Adrenal gland (tissue), 12 donors: ENCODE data around the gene IQSEC1. TPM values are rescaled to one million over a fixed set of nuclear protein-coding genes. Genes with fewer than 3 reads are reported as not detected.

ENCODE experiments used
- DNase-seq, 7 donors: peaks; one replicate each; pipeline ENCODE4 v3.0.0-alpha.2; 2019 to 2020
- H3K27ac ChIP-seq, 5 donors: fragments of 200-600 bp; sonication (generic) in 4 of 5; 1 replicate in 3 of 5; 2 replicates in 2 of 5; pipeline versions ENCODE4 v1.5.1 to v1.8.0; 2016 to 2020; ENCODE audit warnings: mild to moderate bottlenecking in 1 of 5
- H3K27me3 ChIP-seq: fragments of 200-600 bp; 2 replicates; pipeline ENCODE4 v1.8.0; 2021
- H3K36me3 ChIP-seq, 2 donors: fragments of 200-600 bp; replicated peaks in 1 of 2; 1 replicate in 1 of 2; 2 replicates in 1 of 2; pipeline versions ENCODE4 v1.5.1 to v1.8.0; 2018 to 2022
- H3K4me1 ChIP-seq, 2 donors: fragments of 200-600 bp; replicated peaks in 1 of 2; 1 replicate in 1 of 2; 2 replicates in 1 of 2; pipeline versions ENCODE4 v1.5.1 to v1.8.0; 2018 to 2021
- H3K4me3 ChIP-seq, 4 donors: fragments of 200-600 bp; sonication (generic) in 3 of 4; one replicate each; pipeline ENCODE4 v1.5.1; 2016 to 2018
- H3K9me3 ChIP-seq, 3 donors: fragments of 200-600 bp; sonication (generic) in 1 of 3; replicated peaks in 1 of 3; 1 replicate in 2 of 3; 2 replicates in 1 of 3; pipeline versions ENCODE4 v1.5.1 to v1.8.0; 2016 to 2021
- POLR2A ChIP-seq, 2 donors: fragments of 450-650 bp; IDR thresholded peaks; one replicate each; pipeline ENCODE4 v1.6.1; 2017; ENCODE audit warnings: antibody characterized with exemption in 2 of 2, mild to moderate bottlenecking in 2 of 2, moderate library complexity in 1 of 2
- WGBS, 4 donors: extraction: QIAGEN DNeasy Blood & Tissue Kit in 2 of 4; methylation state at CpG; one replicate each; pipeline versions ENCODE4 v1.1.5 to v1.1.7; 2013 to 2017; 5-methylcytosine and 5-hydroxymethylcytosine counted together
- intact Hi-C, 2 donors: fragments of 100-400 bp; cut with DNase I; formaldehyde crosslinking; loops; one replicate each; pipeline versions ENCODE4 v1.14.1 to v1.15.0; 2022 to 2023
- polyA plus RNA-seq, 3 donors: library from polyadenylated mRNA; stranded (reverse); fragments of 200-250 nt in 2 of 3; fragments of 350-450 nt in 1 of 3; fragmentation: Illumina TruSeq in 1 of 3; extraction: RNeasy Lipid Tissue Mini Kit (QIAGEN cat#74804) in 1 of 3; gene quantifications; one replicate each; pipeline ENCODE4 v1.2.3, GENCODE V29; 2013 to 2014
- total RNA-seq, 9 donors: library from RNA; depleted of rRNA in 4 of 9; stranded (reverse); fragments of >200 nt in 4 of 9; fragments of 120-200 nt in 1 of 9; fragmentation: NEBNext Ultra II Directional in 1 of 9; extraction: Animal tissue kit (Norgen Biotek cat#: 25700) in 1 of 9; gene quantifications; one replicate each; pipeline versions ENCODE4 v1.1.0 to v1.2.4, GENCODE V29; 2013 to 2023
- TF ChIP-seq, protein P1 (sequence below), 6 experiments: fragments of 450-650 bp in 4 of 6; fragments of 200-600 bp in 2 of 6; sonication (generic) in 1 of 6; IDR thresholded peaks; 1 replicate in 5 of 6; 2 replicates in 1 of 6; pipeline versions ENCODE4 v1.5.1 to v1.8.0; 2016 to 2021; ENCODE audit warnings: antibody characterized with exemption in 6 of 6, mild to moderate bottlenecking in 2 of 6, moderate library complexity in 1 of 6
- donor health status: healthy with polysubstance abuse.
- donor health status: Bipolar disorder and iron deficiency.
- donor health status: DM: yes; HTN: yes; CAD: no.
- donor health status: DM: no; HTN: no; CAD: no.
- donor health status: DM: no; HTN: no; CAD: no.
- donor health status: DM: yes; HTN: yes; CAD: no.

IQSEC1 gene
- total and polyA plus RNA-seq, 12 donors: 24.4 to 133 (median 94.2) TPM

DNA sequence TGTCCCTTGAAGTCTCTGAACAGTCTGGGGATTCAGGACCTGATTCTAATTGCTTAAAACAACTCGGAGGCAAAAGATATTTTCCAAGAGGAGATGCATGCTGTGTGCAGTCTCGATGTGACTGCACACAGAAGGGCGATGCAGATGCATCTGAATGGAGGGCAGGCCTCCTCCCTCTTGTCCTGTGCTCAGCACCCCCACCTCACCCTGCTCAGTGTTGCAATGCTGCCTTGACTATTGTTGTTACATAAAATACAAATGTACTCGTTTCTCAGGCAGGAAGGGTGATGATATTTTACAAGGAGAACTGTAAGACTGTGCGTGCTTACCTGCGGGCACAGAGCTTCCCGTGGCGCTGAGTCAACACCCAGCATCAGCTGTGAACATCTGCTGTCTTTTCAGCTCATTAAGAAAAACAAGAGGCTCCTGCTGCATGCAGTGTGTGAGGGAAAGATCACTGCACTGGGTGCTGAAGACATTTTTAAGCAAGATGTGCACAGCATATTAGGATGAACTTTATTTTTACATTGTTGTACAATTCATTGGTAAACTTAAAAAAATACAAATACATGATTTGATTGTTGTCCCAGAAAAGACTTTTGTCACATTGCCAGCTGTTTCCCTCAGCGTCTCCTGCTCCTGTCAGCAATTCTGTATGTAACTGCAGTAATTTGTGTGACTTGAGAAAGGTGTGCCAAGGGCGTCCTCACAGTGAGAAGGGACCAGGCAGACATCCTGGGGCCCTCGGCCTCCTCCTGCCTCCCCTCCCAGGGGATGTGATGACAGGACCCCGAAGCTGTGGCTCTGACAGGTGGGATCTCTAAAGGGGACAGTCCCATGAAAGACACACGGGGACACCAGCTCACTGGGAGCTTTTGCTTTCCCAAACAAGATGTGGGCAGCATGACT lies 175.6 kb downstream of the IQSEC1 start:
- TF ChIP-seq, protein P1, sequence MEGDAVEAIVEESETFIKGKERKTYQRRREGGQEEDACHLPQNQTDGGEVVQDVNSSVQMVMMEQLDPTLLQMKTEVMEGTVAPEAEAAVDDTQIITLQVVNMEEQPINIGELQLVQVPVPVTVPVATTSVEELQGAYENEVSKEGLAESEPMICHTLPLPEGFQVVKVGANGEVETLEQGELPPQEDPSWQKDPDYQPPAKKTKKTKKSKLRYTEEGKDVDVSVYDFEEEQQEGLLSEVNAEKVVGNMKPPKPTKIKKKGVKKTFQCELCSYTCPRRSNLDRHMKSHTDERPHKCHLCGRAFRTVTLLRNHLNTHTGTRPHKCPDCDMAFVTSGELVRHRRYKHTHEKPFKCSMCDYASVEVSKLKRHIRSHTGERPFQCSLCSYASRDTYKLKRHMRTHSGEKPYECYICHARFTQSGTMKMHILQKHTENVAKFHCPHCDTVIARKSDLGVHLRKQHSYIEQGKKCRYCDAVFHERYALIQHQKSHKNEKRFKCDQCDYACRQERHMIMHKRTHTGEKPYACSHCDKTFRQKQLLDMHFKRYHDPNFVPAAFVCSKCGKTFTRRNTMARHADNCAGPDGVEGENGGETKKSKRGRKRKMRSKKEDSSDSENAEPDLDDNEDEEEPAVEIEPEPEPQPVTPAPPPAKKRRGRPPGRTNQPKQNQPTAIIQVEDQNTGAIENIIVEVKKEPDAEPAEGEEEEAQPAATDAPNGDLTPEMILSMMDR (IDR thresholded peaks at IDR 0.05): no peak
- no peak for TF ChIP-seq POLR2A (IDR thresholded peaks at IDR 0.05)
- Histone ChIP-seq H3K4me3 (no peak overlapping the region), H3K27me3 (no peaks in the 10 kb centered on the region), H3K36me3 (peaks cover 0 to 44% of the 10 kb centered on the region in 2 donors), H3K4me1 (peaks cover 0 to 3% of the 10 kb centered on the region in 2 donors), H3K27ac (no peak overlapping the region), H3K9me3 (no peaks in the 10 kb centered on the region)
- intact Hi-C loops: no loop called here
- DNase-seq: no peak
- 74 to 78% (median 76%) methylated on average over 11 to 13 of the region's 13 CpGs for WGBS, 4 donors

DNA sequence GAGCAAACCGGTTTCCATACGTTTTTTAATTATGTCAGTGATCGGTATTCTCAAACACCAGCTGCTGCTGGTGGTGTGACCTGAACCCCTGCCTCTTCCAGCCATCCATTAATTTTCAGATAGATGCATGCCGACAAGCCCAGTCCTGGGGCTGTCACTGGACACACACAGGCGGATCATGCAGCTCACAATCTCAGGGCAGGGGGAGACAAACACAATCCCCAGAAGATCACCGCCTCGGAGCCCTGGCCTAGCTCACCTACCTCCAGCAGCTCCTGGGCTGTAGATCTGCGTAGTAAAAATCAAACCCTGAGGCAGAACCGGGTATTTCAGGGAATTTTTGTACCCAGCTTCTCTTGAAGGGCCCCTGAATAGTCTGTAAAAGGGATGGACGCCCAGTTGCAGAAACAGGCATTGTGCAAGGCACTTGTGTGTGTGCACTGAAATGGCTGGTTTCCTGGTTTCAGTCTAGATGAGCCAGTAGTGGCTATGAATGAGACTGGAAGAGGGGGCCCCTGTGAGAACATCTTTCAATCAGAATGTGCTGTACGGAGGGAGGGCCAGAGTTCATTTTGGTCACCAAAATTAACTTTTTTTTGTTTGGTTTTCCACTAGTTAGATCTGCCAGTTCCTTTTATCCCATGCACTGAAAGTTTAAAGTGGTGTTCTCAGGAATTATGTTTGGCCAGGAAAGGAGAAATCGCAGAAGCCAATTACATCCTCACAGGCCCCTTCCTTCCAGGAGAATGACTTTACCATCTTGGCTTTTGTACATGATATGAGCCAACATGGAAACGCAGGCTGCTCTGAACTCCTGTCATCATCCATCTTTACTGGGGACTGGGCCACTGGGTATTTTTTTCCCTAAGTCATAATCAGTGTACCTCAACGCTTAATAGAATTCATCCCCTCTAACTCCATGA lies 176.9 kb downstream of the IQSEC1 start:
- Histone ChIP-seq H3K27ac (no peak overlapping the region), H3K36me3 (peaks cover 0 to 36% of the 10 kb centered on the region in 2 donors), H3K9me3 (no peaks in the 10 kb centered on the region), H3K4me3 (no peak overlapping the region), H3K4me1 (peaks cover 4 to 9% of the 10 kb centered on the region in 2 donors), H3K27me3 (no peaks in the 10 kb centered on the region)
- 59 to 68% (median 64%) methylated on average over 8 to 14 of the region's 14 CpGs for WGBS, 4 donors
- DNase-seq: no peak
- no peak for TF ChIP-seq POLR2A (IDR thresholded peaks at IDR 0.05)
- TF ChIP-seq, protein P1 (IDR thresholded peaks at IDR 0.05): peak in 2 of 6 experiments; percentile 8 to 20
- intact Hi-C loops: no loop called here

DNA sequence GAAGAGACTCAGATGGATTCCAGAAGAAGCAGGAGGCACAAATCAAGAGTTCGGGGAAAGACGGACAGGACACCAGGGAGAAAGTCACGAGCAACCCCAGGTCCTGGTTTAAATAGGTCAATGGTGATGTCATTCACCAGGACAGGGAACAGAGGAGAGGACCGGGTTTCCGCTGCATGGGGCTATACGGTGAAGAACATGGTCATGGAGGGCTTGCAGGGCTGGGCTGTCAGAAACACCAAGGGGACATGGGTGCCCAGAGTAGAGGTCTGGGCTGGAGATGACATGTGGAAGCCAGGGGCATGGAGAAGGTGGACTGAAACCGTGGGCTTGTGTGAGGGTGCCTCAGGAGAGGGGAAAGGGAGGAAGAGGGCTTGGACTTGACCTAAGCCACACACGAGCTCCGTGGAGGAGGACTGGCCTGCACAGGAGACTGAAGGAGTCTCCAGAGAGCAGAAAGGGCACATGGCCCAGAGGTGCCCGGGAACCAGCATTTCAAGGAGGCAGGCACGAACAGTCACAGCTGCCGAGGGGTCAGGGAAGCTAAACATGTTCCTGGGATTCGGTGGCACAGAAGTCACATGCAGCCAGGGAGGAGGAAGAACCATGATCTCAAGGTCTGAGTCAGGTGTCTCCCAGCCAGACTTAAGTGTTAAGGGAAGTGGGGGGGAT lies 177.7 kb downstream of the IQSEC1 start:
- Histone ChIP-seq H3K27ac (no peak overlapping the region), H3K4me1 (peaks cover 4 to 9% of the 10 kb centered on the region in 2 donors), H3K4me3 (no peak overlapping the region), H3K9me3 (no peaks in the 10 kb centered on the region), H3K27me3 (no peaks in the 10 kb centered on the region), H3K36me3 (peaks cover 0 to 28% of the 10 kb centered on the region in 2 donors)
- intact Hi-C loops: no loop called here
- DNase-seq: peak in 3 of 7 donors; percentile 40 to 68 (median 57)
- WGBS, 4 donors: 51 to 68% (median 56%) methylated on average over 13 of the region's 13 CpGs
- no peak for TF ChIP-seq POLR2A (IDR thresholded peaks at IDR 0.05)
- TF ChIP-seq, protein P1 (IDR thresholded peaks at IDR 0.05): no peak
